Stimulated activated CD8-positive, alpha-beta memory T cell treated with anti-CD3 and anti-CD28 coated beads, Interleukin-2, amount 100 ng/mL, for 1 hour (primary cell): ENCODE measurements around the gene OR8J3.
"Not testable (repeated sequence)": the region's sequence is repeated elsewhere in the genome, so short reads cannot be mapped to it uniquely, and the experiment has no call there.

ENCODE experiments used
- DNase-seq, 2 donors: peaks; one replicate each; pipeline ENCODE4 v3.0.0-alpha.2; 2020; ENCODE audit warnings: low read depth in 2 of 2

OR8J3 gene, protein sequence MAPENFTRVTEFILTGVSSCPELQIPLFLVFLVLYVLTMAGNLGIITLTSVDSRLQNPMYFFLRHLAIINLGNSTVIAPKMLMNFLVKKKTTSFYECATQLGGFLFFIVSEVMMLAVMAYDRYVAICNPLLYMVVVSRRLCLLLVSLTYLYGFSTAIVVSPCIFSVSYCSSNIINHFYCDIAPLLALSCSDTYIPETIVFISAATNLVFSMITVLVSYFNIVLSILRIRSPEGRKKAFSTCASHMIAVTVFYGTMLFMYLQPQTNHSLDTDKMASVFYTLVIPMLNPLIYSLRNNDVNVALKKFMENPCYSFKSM

GRCh38 chr11:56140151-56140661 is at the start of gene OR8J3:
Gene OR8J3, minus strand, starts transcription at chr11:56140201. Its CDS starts 2,483 bp downstream, at chr11:56137718.
- DNase-seq = no peak

GRCh38 chr11:56188602-56189001 is 48.6 kb upstream of the OR8J3 start:
- DNase-seq = no peak

DNA sequence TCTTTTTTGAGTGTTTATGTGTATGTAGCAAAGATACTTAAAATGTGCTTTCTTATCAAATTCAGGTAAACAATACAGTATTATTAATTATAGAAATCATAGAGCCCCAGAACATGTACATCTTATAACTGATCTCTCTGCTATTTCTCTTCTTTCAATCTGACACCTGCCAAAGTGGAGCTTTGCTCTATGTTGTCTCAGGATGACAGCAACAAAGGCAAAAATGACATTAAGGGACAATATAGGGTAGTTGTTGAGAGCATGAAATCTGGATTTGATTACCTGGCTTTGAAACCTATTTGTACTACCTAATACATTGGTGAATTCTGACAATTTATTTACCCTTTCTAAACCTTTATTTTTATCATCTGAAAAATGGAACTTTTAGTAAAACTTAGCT is 43.5 kb upstream of the OR8J3 start:
- DNase-seq = no peak

DNA sequence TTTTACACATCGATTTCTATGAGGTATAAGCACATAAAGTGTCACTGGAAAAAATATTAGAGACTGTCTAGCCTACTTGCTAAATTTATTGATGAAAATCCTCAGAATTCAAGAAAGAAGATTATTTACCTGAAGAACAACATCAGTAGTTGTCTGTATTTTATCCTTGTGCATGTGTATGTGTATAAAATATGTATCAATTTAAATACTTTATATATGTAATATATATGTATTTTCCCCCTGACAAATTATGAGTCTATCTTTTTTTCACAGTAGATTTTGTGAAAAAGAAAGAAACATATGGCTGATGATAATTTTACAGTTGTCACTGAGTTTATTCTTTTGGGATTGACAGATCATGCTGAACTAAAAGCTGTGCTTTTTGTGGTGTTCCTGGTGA is 36.3 kb upstream of the OR8J3 start, which contains the start of gene OR5J2:
TSS of gene OR5J2 (plus strand) at position 301 of the 400 bp plus-strand sequence. CDS start at position 301, 0 bp downstream.
- no peak for DNase-seq

- no peak for DNase-seq
These were observed 32.3 kb upstream of the OR8J3 start for GRCh38 chr11:56172256-56172830.

DNA sequence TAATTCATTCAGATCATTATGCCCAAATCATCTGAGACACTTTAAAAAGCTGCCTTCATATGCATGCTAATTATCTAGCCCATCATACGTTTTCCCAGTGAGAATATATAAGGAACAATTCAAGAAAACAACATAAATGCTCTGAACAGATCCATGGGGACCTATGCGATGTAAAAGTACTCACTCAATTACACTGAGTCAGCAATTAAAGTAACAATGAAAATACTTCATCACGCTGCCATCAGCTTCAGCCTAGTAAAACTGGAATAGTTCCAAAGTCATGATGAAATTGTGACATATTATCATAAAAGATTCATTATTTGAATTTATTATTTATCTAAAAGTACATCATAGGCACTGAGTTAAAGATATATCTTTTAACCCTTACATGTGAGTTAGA is 23.8 kb upstream of the OR8J3 start:
- DNase-seq = no peak

- no peak for DNase-seq
These were observed 20.2 kb upstream of the OR8J3 start, which contains the start of gene OR8K5 for GRCh38 chr11:56160217-56160616. Gene OR8K5, minus strand, starts transcription at chr11:56160317. Its CDS starts 0 bp downstream, at chr11:56160317.

DNA sequence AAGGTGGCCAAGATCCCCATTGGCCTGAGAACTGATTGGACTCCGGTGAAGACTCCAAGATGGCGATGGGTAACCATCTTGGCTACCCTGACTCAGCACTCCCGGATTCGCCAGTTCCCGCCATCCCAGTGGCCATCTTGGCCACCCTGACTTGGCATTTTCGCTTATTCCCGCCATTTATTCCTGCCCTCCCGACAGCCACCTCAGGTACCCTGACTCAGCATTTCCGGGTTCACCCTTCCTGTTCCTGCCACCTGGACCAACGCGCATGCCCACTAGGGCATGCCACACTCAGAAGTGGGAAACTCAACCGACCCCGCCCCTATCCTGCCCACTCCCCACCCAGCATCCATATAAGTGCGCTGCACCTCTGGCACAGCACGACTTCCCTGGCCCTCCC is 12.3 kb upstream of the OR8J3 start:
- no peak for DNase-seq

DNA sequence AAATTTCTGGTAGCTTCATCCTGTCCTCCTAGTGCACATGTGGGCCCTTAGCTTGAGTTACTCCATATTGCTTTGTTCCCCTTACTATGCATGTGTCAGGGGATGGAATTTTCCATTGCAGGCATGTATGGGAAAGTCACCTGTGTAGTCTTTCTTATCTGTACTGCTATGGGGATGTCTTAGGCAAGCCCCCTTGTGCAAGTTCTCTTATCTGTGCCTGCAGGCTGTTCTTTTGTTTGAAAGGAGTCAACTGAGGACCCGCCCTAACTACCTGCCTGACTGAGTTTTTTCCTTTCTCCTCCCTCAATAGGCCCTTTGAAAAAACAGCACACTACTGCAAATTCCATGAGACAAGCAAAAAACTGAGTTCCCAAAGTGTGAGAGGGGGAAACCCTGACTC is 11.4 kb upstream of the OR8J3 start:
- no peak for DNase-seq

DNA sequence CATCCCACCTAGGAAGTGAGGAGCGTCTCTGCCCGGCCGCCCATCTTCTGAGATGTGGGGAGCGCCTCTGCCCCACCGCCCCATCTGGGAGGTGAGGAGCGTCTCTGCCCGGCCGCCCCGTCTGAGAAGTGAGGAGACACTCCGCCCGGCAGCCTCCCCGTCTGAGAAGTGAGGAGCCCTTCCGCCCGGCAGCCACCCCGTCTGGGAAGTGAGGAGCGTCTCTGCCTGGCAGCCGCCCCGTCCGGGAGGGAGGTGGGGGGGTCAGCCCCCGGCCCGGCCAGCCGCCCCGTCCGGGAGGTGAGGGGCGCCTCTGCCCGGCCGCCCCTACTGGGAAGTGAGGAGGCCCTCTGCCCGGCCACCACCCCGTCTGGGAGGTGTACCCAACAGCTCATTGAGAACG is 3.7 kb upstream of the OR8J3 start:
- not testable (repeated sequence) for DNase-seq

- no peak for DNase-seq
These were observed 17.9 kb downstream of the OR8J3 start, which contains the start of gene OR8H3 for GRCh38 chr11:56122073-56122472. Gene OR8H3, plus strand, starts transcription at chr11:56122373. Its CDS starts 0 bp downstream, at chr11:56122373.

DNA sequence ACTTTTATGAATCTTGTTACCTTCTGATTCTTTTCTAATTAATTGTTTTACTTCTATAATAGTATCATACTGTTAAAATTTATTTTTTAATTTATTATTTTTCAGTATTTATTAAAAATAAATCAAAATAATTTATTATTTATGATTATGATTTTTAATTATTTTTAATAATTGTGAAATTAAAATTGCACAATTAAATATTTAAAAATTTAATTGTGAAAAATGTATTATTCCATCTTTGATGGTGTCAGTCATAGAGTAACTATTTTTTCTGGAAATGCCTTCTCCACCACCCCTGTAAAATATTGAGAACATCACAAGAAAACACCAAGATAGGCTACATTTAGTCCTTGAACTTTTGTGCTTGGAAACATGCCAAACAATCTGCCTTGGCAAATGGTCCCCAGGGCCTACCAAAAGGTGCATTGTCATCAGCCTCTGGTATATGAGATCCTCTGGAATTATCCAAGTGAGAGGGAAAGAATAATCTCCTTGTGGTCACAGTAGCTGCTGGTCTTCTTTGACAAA is 36.7 kb downstream of the OR8J3 start, which contains the start of gene OR8H2:
TSS of gene OR8H2 (plus strand) at position 478 of the 528 bp plus-strand sequence. CDS start 1,356 bp downstream, outside the sequence.
- no peak for DNase-seq

DNA sequence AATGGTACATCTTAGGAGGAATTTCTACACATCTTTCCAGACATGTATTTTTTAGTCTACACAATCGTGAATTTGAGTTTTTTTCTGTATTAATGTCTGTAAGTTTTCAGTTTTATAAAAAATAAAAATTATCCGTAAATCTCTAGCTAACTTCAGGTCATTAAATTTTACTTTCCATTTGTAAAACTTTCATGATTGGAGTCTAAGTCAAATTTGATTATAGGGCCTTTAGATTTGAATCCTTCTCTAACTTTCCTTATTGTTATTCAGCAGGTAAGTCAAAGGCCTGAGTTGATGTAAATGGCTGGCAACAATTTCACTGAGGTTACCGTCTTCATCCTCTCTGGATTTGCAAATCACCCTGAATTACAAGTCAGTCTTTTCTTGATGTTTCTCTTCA is 47.0 kb downstream of the OR8J3 start, which contains the start of gene OR8I2:
TSS of gene OR8I2 (plus strand) at position 301 of the 400 bp plus-strand sequence. CDS start at position 301, 0 bp downstream.
- DNase-seq = no peak

GRCh38 chr11:56089697-56090096 is 50.3 kb downstream of the OR8J3 start:
- no peak for DNase-seq
